Muscle of back (tissue), 13 donors: Measurements from ENCODE around the gene TERF2IP. TPM values are rescaled to one million over a fixed set of nuclear protein-coding genes. Genes with fewer than 3 reads are reported as not detected.
A peak's percentile ranks its signal among the peaks of the same experiment; 100 is the strongest.

Experiments
- DNase-seq, 3 donors: peaks; one replicate each; pipeline versions ENCODE4 v3.0.0 to v3.0.0-alpha.2; 2013
- long read RNA-seq, 9 donors: transcript quantifications; one replicate each; lab custom pipeline, GENCODE V29; 2026
- polyA plus RNA-seq, 10 donors: library from polyadenylated mRNA; unstranded; fragments of 120-200 nt; gene quantifications; one replicate each; pipeline ENCODE4 v1.2.1, GENCODE V29; 2013; ENCODE audit not compliant: insufficient read length in 10 of 10

TERF2IP gene
- 10 to 100 TPM; 55.4 to 71.4 (median 63.1) TPM for polyA plus RNA-seq
- long read RNA-seq, donor 1, transcript TERF2IP-201 (3 exons, 2,118 nt): major isoform, 52 of 59 reads
- long read RNA-seq, donor 1, partial matches to known transcripts: 7 of 59 reads
- long read RNA-seq, donor 1, other reads (novel, unspliced or antisense): 0 of 59 reads
- long read RNA-seq, donor 2, transcript TERF2IP-201 (3 exons, 2,118 nt): major isoform, 32 of 32 reads
- long read RNA-seq, donor 2, partial matches to known transcripts: 0 of 32 reads
- long read RNA-seq, donor 2, other reads (novel, unspliced or antisense): 0 of 32 reads
- long read RNA-seq, donor 3: 0 reads
- long read RNA-seq, donor 4, transcript TERF2IP-201 (3 exons, 2,118 nt): major isoform, 56 of 56 reads
- long read RNA-seq, donor 4, partial matches to known transcripts: 0 of 56 reads
- long read RNA-seq, donor 4, other reads (novel, unspliced or antisense): 0 of 56 reads
- long read RNA-seq, donor 5, transcript TERF2IP-201 (3 exons, 2,118 nt): major isoform, 63 of 64 reads
- long read RNA-seq, donor 5, partial matches to known transcripts: 0 of 64 reads
- long read RNA-seq, donor 5, other reads (novel, unspliced or antisense): 0 of 64 reads
- long read RNA-seq, donor 6, transcript TERF2IP-201 (3 exons, 2,118 nt): major isoform, 59 of 98 reads
- long read RNA-seq, donor 6, partial matches to known transcripts: 39 of 98 reads
- long read RNA-seq, donor 6, other reads (novel, unspliced or antisense): 0 of 98 reads
- long read RNA-seq, donor 7, transcript TERF2IP-201 (3 exons, 2,118 nt): major isoform, 51 of 51 reads
- long read RNA-seq, donor 7, partial matches to known transcripts: 0 of 51 reads
- long read RNA-seq, donor 7, other reads (novel, unspliced or antisense): 0 of 51 reads
- long read RNA-seq, donor 8, transcript TERF2IP-201 (3 exons, 2,118 nt): major isoform, 51 of 51 reads
- long read RNA-seq, donor 8, partial matches to known transcripts: 0 of 51 reads
- long read RNA-seq, donor 8, other reads (novel, unspliced or antisense): 0 of 51 reads
- long read RNA-seq, donor 9, transcript TERF2IP-201 (3 exons, 2,118 nt): major isoform, 10 of 10 reads
- long read RNA-seq, donor 9, partial matches to known transcripts: 0 of 10 reads
- long read RNA-seq, donor 9, other reads (novel, unspliced or antisense): 0 of 10 reads

GRCh38 chr16:75647492-75648264 is at the start of gene TERF2IP, which contains the start of gene KARS1:
Gene TERF2IP, plus strand, starts transcription at chr16:75647773. Its CDS starts 110 bp downstream, at chr16:75647883.
Gene KARS1, minus strand, starts transcription at chr16:75647665. Its CDS starts 26 bp downstream, at chr16:75647639.
- peak; percentile 95 to 98 (median 96) for DNase-seq

DNA sequence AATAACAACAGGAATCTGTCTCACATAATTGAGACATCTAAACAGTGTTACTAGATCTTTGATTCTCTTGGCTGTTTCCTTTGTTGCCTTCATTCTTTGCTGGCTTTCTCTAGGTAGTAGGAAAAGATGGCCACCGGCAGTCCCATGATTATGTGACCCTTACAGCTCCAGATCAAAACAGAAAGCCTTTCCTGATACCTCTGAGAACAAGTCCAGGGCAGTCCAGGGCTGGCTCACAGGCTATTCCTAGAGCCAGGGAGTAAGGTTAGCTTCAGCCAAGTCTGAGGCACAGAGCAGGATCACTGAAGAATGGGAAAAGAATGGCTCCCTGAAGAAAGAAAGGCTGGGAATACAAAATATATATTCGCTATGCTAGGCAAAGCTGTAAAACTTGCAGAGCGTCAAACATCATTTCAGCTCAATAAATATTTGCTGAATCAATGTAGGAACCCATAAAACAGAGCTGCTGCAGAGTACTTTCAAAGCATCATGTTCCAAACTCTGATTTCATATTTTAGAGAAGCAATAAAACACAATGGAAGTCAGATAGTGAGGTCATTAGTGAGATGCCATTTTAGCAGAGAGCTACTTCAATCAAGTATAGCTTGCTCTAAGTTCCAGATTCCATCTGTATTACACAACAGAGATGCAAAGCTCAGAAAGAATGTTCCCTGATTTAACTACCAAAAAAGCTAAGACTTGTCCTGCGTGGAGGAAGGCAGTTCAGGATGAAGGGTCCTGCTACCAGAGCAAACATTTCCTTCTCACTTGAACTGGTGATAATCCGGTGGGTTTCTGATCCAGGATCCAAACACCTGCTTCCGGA is 47.9 kb upstream of the TERF2IP start:
- no peak for DNase-seq

GRCh38 chr16:75603241-75603640 is 44.3 kb upstream of the TERF2IP start:
- DNase-seq: no peak

- no peak for DNase-seq
Observed at GRCh38 chr16:75606507-75606906, 41.1 kb upstream of the TERF2IP start.

GRCh38 chr16:75614066-75614897 is 33.3 kb upstream of the TERF2IP start:
- no peak for DNase-seq

GRCh38 chr16:75615619-75616018 is 32.0 kb upstream of the TERF2IP start:
- no peak for DNase-seq

DNA sequence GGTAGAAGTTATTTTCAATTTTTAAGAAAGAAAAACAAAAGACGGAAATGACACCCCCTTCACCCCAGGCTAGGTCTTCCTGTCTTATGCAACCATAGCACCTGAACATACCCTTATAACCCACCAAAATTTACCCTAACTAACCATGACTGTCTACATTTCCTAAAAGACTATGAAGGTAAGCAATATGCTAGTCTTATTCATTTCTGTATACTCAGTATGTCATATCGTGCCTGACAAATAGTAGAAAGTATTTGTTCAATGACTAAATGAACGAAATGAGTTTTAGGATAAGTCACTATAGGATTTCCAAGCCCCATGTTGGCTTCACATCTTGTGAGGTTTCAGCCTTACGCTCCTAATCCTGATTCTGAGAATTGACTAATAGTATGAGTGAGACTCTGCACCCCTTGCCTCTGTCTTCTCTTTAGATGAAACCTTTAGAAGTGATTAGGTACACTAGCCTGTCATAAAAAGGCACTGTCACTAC is 31.0 kb upstream of the TERF2IP start:
- no peak for DNase-seq

DNA sequence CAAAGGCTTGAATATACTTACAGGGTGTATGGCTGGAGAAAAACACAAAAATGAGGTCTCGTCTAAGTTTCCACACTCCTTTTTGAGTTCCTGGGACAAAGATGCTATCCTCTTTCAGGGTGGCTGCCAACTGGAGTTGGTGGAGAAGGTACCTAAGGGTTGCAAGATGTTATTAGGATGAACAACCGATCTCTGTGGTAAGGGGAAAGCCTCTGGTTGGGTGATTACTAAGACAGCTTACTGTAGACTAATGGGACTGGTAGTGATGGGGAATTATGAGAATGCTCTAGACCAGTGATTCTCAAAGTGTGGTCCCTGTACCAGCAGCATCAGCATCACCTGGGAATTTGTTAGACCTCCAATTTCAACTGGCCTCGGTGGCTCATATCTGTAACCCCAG is 30.5 kb upstream of the TERF2IP start:
- no peak for DNase-seq

- no peak for DNase-seq
Observed at GRCh38 chr16:75618780-75619179, 28.8 kb upstream of the TERF2IP start.

- DNase-seq: no peak
Observed at GRCh38 chr16:75620326-75621169, 27.0 kb upstream of the TERF2IP start.

- peak; percentile 7 to 68 (median 27) for DNase-seq
Observed at GRCh38 chr16:75621170-75621477, 26.4 kb upstream of the TERF2IP start.

- DNase-seq: peak; percentile 98 to 99 (median 99)
Observed at GRCh38 chr16:75622761-75623605, 24.6 kb upstream of the TERF2IP start, which contains the start of gene ADAT1. Gene ADAT1, minus strand, starts transcription at chr16:75623281. Its CDS starts 2,482 bp downstream, at chr16:75620799.

DNA sequence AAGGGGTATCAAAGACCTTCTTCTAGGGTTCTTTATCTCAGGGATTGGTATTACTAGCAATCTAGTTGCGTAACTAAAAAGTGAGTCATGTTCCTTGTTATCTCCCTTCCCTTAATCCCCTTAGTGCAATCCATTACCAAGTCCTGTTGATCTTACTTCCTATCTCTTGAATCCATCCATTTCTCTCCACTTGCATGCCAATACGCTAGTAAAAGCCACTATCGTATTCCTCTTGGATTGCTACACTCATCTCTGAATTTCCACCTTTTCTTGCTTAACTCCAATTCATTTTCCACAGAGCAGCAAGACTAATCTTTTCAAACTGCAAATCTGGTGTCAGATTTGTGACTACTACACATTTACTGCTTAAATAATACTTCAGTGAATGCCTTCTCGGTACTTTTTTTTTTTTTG is 22.6 kb upstream of the TERF2IP start:
- no peak for DNase-seq

GRCh38 chr16:75626806-75627205 is 20.8 kb upstream of the TERF2IP start:
- DNase-seq: no peak

DNA sequence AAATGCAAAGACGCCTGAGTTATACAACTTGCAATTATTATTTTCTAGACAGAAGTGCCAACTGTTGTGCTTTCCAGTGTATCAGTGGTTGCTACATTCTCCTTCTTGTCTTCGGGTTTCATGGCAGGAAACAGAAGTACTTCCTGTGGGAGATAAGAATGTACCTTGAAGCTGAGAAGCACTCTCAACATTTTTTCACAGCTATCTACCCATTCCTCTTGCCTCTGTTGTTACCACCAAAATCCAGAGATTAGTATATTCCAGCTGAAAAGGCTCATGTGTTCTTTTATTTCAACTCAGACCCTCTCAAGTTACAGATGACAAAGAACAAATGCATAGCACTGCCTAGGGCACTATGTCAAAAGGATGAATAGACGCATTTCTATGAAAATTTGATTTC is 19.7 kb upstream of the TERF2IP start:
- DNase-seq: no peak

GRCh38 chr16:75628351-75628750 is 19.2 kb upstream of the TERF2IP start:
- no peak for DNase-seq

DNA sequence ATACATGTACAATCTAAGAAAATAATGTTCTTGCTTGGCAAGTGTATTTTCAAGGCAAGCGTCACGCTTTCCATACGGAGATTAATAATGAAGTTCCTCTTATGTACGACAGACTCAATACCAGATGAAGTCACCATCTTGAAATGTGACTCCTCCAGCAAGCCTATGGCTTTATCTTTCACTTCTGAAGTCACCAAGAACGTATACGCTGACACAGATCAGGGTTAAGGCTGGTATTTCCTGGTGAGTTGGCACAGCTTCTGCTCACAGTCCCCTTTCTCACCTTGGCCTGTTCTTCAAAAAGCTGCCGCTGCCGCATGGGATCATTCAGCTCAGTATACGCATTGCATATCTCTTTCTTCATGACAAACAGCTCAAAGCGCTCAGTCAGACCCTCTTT is 18.4 kb upstream of the TERF2IP start:
- no peak for DNase-seq
